Activated naive CD8-positive, alpha-beta T cell treated with anti-CD3 and anti-CD28 coated beads for 36 hours (primary cell): ENCODE results near the gene UTP18. TPM values are rescaled to one million over a fixed set of nuclear protein-coding genes. Genes with fewer than 3 reads are reported as not detected.
"Not testable (repeated sequence)": the region's sequence is repeated elsewhere in the genome, so short reads cannot be mapped to it uniquely, and the experiment has no call there.

Experiments used
- DNase-seq: peaks from one replicate; pipeline ENCODE4 v3.0.0; 2021
- H3K27ac Mint-ChIP-seq: one replicate; pipeline ENCODE4 v1.8.0; 2022; ENCODE audit warnings: mild to moderate bottlenecking, moderate library complexity, mixed read lengths
- H3K27me3 Mint-ChIP-seq: one replicate; pipeline ENCODE4 v1.8.0; 2022; ENCODE audit warnings: mild to moderate bottlenecking, mixed read lengths
- H3K36me3 Mint-ChIP-seq: one replicate; pipeline ENCODE4 v1.8.0; 2021; ENCODE audit warnings: mild to moderate bottlenecking, mixed read lengths
- H3K4me1 Mint-ChIP-seq: one replicate; pipeline ENCODE4 v1.8.0; 2021; ENCODE audit warnings: mixed read lengths
- H3K4me3 Mint-ChIP-seq: one replicate; pipeline ENCODE4 v1.8.0; 2022; ENCODE audit warnings: mild to moderate bottlenecking, moderate library complexity, mixed read lengths
- H3K9me3 Mint-ChIP-seq: one replicate; pipeline ENCODE4 v1.8.0; 2022; ENCODE audit warnings: mixed read lengths
- total RNA-seq, 2 experiments: library from RNA; stranded (reverse); gene quantifications; one replicate each; pipeline ENCODE4 v1.2.3, GENCODE V29; 2021

The UTP18 gene
- total RNA-seq, 2 experiments from 2014 or later: 74.6 to 77.8 TPM

DNA sequence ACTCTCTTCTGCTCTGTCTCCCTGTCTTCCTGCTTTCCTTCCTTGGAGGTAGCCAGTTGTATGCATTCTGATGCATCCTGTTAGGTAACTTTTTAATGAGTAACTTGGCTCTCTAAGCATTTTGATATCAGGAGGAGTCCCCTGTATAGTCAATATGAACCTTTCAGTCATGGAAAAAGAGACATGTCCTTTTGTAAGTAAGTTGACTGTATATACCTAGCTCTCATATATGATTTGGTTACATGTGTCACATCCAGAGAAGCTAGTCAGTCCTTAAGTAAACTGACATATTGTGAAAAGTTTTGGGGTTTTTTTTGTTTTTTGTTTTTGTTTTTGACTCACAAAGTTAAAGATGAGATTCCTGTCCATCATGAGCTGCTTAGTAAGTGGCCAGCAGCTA, 18.8 kb downstream of the UTP18 start:
- H3K27me3 Mint-ChIP-seq: no peaks in the 10 kb centered on the region
- peaks cover 2% of the 10 kb centered on the region for H3K4me1 Mint-ChIP-seq
- no peak overlapping the region for H3K4me3 Mint-ChIP-seq
- peaks cover 21% of the 10 kb centered on the region for H3K36me3 Mint-ChIP-seq
- no peak overlapping the region for H3K27ac Mint-ChIP-seq
- no peak for DNase-seq
- H3K9me3 Mint-ChIP-seq: no peaks in the 10 kb centered on the region

DNA sequence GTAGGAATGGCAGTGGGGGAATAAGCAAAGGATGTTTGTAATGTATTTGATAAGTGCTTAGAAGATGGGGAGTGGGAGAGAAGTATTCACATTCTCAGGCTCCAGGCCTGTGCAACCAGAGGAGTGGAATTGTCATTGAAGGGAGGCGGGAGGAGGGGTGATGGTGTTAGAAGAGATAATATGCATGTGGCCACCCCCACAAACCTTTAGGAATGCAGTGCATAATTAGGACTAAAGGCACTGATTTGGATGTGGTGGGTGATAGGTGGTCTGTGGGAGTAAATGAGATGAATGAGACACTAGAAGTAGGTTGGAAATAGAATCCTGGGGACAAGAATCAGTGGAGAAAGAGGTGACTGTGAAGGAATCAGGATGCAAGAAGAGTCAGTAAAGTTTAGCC, 27.1 kb downstream of the UTP18 start:
- peaks cover 13% of the 10 kb centered on the region for H3K4me1 Mint-ChIP-seq
- H3K9me3 Mint-ChIP-seq: no peaks in the 10 kb centered on the region
- H3K36me3 Mint-ChIP-seq: peaks cover 28% of the 10 kb centered on the region
- no peaks in the 10 kb centered on the region for H3K27me3 Mint-ChIP-seq
- no peak overlapping the region for H3K4me3 Mint-ChIP-seq
- H3K27ac Mint-ChIP-seq: no peak overlapping the region
- DNase-seq: no peak

DNA sequence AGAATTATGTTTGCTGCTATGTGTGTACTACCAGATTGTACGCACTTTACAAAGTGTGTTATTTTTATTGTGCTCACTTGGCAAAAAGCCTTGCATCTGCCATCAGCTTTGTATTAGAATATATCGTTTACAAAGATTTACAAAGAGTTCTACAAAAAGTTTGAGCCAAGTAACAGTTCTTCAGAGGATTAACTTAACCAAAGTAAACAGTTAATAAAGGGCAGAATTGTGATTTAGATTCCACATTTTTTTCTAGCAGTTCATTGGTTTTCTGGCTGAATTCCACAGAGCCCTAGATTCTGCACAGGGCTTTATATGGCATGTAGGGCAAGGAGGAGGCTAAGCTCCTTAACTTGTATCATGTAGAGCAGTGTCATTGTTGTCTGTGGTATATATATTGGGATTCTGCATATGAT, 29.4 kb downstream of the UTP18 start:
- peaks cover 16% of the 10 kb centered on the region for H3K4me1 Mint-ChIP-seq
- no peak overlapping the region for H3K4me3 Mint-ChIP-seq
- H3K27ac Mint-ChIP-seq: no peak overlapping the region
- H3K36me3 Mint-ChIP-seq: peaks cover 39% of the 10 kb centered on the region
- no peak for DNase-seq
- H3K9me3 Mint-ChIP-seq: no peaks in the 10 kb centered on the region
- H3K27me3 Mint-ChIP-seq: no peaks in the 10 kb centered on the region

DNA sequence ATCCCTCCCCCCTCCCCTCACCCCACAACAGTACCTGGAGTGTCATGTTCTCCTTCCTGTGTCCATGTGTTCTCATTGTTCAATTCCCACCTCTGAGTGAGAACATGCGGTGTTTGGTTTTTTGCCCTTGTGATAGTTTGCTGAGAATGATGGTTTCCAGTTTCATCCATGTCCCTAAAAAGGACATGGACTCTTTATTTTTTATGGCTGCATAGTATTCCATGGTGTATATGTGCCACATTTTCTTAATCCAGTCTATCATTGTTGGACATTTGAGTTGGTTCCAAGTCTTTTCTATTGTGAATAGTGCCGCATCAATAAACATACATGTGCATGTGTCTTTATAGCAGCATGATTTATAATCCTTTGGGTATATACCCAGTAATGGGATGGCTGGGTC, 34.0 kb downstream of the UTP18 start:
- H3K9me3 Mint-ChIP-seq, H3K4me3 Mint-ChIP-seq, DNase-seq, H3K27ac Mint-ChIP-seq, H3K27me3 Mint-ChIP-seq: not testable (repeated sequence)
- Mint-ChIP-seq H3K4me1 (peaks cover 17% of the 10 kb centered on the region), H3K36me3 (peaks cover 41% of the 10 kb centered on the region)

DNA sequence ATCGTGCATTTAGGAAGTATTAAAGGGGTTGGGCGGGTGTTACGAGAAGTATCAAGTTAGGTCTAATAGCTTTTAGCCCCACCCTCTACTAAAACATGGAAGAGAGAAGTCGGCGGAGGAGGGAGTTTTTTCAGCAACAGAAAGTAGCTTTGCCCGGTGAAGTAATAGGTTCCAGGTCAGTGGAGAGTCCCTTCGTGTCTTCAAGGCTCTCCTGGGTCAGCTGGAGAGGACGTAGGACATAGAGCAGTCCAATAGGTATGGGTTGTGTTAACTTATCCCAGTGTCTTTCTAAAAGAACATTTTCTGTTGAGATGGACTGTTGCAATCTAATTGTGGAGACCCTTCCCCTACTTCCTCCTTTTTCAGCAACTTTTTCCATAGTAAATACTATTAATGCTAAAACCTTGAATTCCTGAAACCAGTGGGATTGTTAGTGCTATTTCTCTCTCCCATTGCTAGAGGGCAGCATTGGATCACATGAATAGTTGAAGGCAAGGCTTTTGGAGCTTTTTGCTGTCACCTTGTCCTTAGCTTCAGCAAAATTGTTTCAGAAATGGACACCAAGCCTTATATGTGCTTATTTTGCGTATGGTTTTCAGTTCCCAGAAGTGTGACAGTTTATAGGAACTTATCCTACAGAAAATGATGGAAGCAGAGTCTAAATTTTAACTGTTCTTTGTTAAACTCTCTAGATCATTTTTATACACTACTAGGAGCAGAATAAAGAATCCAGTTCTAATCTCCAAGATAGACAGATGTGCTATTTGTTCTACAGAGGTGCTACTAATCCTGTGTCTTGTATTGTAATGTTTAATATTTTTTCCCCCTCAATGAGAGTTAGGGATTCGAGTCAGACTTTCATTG, 38.4 kb downstream of the UTP18 start:
- Mint-ChIP-seq H3K27me3 (no peaks in the 10 kb centered on the region), H3K4me3 (no peak overlapping the region), H3K9me3 (no peaks in the 10 kb centered on the region), H3K36me3 (peaks cover 18% of the 10 kb centered on the region), H3K27ac (no peak overlapping the region), H3K4me1 (peaks cover 7% of the 10 kb centered on the region)
- no peak for DNase-seq

DNA sequence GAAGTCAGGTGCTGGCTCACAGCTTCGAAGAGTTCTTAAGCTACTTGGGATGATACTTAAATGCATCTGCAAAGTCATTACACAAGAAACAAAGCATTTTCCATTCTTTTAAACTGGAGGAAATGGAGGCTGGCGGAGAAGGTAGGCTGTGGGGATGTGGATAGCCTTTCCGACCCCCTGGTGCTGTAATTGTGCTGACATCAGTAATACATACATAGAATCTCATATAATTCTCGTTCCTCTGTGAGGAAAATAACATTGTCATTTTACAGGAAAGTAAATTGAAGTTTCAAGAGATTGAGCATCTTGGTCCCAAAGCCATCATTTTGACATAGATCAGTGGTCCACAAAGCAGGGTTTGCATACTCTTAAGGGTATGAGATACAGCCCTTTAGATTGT, 39.5 kb downstream of the UTP18 start:
- Mint-ChIP-seq H3K36me3 (peaks cover 9% of the 10 kb centered on the region), H3K4me3 (no peak overlapping the region), H3K27me3 (no peaks in the 10 kb centered on the region), H3K27ac (no peak overlapping the region), H3K9me3 (no peaks in the 10 kb centered on the region), H3K4me1 (peaks cover 7% of the 10 kb centered on the region)
- no peak for DNase-seq

DNA sequence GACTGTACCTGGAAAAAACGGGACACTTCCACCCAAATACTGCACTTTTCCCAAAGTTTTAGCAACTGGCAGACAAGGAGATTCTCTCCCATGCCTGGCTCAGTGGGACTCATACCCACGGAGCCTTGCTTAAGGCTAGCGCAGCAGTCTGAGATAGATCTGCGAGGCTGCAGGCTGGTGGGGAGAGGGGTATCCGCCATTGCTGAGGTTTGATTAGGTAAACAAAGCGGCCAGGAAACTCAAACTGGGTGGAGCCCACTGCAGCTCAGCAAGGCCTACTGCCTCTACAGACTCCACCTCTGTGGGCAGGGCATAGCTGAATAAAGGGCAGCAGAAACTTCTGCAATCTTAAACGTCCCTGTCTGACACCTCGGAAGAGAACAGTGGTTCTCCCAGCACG, 44.8 kb downstream of the UTP18 start:
- Mint-ChIP-seq H3K4me1 (no peaks in the 10 kb centered on the region), H3K27me3 (peaks cover 19% of the 10 kb centered on the region), H3K36me3 (peaks cover 8% of the 10 kb centered on the region), H3K4me3 (no peak overlapping the region), H3K9me3 (peaks cover 21% of the 10 kb centered on the region), H3K27ac (no peak overlapping the region)
- no peak for DNase-seq

DNA sequence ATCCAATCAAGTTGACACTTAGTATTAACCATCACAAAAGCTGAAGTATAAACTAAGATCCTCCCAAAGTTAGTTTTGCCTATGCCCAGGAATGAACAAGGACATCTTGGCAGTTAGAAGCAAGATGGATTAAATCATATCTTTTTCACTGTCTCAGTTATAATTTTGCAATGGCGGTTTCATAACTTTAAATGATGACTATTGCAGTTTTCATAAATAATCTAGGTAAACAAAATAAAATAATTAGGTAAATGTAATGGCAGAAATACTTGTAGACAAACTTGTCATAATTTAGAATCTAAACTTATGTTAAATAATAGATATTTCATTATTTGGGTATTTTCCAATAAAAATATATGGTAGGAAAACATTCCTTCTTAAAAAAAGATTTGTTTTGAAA, 51.7 kb downstream of the UTP18 start:
- not testable (repeated sequence) for H3K27ac Mint-ChIP-seq, H3K4me3 Mint-ChIP-seq, DNase-seq, H3K4me1 Mint-ChIP-seq, H3K36me3 Mint-ChIP-seq
- peaks cover 12% of the 10 kb centered on the region for H3K27me3 Mint-ChIP-seq
- peaks cover 24% of the 10 kb centered on the region for H3K9me3 Mint-ChIP-seq

DNA sequence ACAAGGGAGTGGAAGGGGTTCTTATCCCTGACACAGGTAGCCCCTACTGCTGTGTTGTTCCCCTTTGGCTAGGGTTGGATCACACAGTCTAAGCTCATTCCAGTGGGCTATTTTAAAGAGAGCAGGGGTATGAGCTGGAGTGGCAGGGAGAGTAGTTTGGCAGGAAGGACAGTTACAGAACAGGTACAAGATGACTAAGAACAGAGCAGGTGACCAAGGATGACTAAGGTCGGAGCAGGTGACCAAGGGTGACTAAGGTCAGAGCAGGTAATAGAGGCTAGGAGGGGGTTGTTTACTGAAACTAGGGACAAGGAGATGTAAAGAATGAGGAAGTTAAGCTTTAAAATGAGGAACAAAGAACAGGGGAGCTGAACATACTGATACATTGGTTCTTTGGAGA, 58.8 kb downstream of the UTP18 start:
- peaks cover 16% of the 10 kb centered on the region for H3K9me3 Mint-ChIP-seq
- H3K27me3 Mint-ChIP-seq: no peaks in the 10 kb centered on the region
- peaks cover 5% of the 10 kb centered on the region for H3K36me3 Mint-ChIP-seq
- H3K27ac Mint-ChIP-seq: no peak overlapping the region
- no peak for DNase-seq
- no peak overlapping the region for H3K4me3 Mint-ChIP-seq
- H3K4me1 Mint-ChIP-seq: no peaks in the 10 kb centered on the region

DNA sequence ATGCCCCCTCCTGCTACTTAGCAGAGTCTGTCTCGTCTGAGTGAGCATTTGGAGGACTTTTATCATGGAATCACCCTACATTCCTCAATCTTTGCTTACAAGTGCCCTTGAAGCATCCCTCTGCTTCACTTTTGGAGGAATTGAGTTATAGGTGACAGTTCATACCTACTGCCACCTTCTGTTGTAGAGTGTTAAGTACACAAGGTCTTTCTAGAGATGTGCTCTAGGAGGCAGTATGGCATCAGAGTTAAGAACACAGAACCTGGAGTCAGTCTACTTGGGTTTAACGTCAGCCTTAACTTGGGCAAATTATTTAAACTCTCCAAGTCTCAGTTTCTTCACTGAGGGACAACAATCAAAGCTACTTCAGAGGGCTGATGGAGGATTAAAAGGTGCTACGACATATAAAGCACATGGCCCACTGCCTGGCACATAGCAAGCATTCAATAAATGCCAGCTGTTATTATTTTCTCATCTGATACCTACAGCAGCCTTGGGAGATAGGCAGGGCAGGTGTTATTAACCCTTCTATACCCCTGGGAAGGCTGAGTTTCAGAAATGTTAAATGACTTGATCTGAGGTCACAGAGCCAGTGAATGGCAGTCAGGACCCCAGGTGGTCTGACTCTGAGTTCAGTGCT, 62.2 kb downstream of the UTP18 start:
- no peak overlapping the region for H3K27ac Mint-ChIP-seq
- peaks cover 4% of the 10 kb centered on the region for H3K27me3 Mint-ChIP-seq
- no peak overlapping the region for H3K4me3 Mint-ChIP-seq
- peaks cover 9% of the 10 kb centered on the region for H3K9me3 Mint-ChIP-seq
- DNase-seq: no peak
- H3K36me3 Mint-ChIP-seq: peaks cover 3% of the 10 kb centered on the region
- no peaks in the 10 kb centered on the region for H3K4me1 Mint-ChIP-seq

DNA sequence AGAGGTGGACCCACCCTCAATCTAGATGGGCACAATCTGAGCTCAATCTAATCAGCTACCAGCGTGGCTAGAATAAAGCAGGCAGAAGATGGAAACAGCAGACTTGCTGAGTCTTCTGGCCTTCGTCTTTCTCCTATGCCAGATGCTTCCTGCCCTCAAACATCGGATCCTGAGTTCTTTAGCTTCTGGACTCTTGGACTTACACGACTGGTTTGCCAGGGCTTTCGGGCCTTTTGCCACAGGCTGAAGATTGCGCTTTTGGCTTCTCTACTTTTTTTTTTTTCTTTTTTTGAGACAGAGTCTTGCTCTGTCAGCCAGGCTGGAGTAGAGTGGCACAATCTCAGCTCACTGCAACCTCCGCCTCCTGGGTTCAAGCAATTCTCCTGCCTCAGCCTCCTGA, 65.1 kb downstream of the UTP18 start:
- Mint-ChIP-seq H3K9me3 (peaks cover 2% of the 10 kb centered on the region), H3K27me3 (peaks cover 4% of the 10 kb centered on the region), H3K36me3 (no peaks in the 10 kb centered on the region), H3K4me1 (no peaks in the 10 kb centered on the region), H3K4me3 (no peak overlapping the region), H3K27ac (no peak overlapping the region)
- DNase-seq: no peak

DNA sequence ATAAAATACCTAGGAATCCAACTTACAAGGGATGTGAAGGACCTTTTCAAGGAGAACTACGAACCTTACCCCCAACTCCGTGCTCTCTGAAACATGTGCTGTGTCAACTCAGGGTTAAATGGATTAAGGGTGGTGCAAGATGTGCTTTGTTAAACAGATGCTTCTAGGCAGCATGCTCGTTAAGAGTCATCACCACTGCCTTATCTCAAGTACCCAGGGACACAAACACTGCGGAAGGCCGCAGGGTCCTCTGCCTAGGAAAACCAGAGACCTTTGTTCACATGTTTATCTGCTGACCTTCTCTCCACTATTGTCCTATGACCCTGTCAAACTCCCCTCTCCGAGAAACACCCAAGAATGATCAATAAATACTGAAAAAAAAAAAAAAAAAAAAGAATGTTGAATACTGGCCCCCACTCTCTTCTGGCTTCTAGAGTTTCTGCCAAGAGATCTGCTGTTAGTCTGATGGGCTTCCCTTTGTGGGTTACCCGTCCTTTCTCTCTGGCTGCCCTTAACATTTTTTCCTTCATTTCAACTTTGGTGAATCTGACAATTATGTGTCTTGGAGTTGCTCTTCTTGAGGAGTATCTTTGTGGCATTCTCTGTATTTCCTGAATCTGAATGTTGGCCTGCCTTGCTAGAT, 70.6 kb downstream of the UTP18 start:
- H3K9me3 Mint-ChIP-seq, H3K27ac Mint-ChIP-seq, H3K36me3 Mint-ChIP-seq, H3K4me3 Mint-ChIP-seq, H3K4me1 Mint-ChIP-seq, H3K27me3 Mint-ChIP-seq, DNase-seq: not testable (repeated sequence)

DNA sequence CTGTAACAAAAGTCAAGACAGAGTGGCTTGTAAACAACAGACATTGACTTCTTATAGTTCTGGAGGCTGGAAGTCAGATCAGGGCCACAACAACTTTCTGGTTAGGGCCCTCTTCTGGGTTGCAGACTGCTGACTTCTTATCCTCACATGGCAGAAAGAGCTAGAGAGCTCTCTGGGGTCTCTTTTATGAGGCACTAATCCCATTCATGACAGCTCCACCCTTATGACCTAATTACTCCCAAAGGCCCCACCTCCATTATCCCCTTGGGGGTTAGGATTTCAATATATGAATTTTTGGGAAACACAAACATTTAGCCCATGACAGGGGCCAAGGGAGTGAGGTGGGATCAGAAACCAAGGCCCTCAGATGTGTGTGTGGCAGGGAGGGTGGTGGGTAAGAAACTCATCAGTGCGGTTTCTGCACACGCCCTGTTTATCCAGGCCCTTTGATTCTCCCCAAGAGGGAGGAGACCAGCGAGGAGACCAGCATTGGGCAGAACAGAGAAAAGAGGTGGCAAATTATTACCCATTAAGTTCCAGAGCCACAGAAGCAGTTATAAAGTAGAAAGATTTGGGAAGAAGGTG, 74.8 kb downstream of the UTP18 start:
- Mint-ChIP-seq H3K27me3 (peaks cover 5% of the 10 kb centered on the region), H3K27ac (no peak overlapping the region), H3K9me3 (no peaks in the 10 kb centered on the region), H3K4me1 (no peaks in the 10 kb centered on the region), H3K36me3 (no peaks in the 10 kb centered on the region), H3K4me3 (no peak overlapping the region)
- no peak for DNase-seq

DNA sequence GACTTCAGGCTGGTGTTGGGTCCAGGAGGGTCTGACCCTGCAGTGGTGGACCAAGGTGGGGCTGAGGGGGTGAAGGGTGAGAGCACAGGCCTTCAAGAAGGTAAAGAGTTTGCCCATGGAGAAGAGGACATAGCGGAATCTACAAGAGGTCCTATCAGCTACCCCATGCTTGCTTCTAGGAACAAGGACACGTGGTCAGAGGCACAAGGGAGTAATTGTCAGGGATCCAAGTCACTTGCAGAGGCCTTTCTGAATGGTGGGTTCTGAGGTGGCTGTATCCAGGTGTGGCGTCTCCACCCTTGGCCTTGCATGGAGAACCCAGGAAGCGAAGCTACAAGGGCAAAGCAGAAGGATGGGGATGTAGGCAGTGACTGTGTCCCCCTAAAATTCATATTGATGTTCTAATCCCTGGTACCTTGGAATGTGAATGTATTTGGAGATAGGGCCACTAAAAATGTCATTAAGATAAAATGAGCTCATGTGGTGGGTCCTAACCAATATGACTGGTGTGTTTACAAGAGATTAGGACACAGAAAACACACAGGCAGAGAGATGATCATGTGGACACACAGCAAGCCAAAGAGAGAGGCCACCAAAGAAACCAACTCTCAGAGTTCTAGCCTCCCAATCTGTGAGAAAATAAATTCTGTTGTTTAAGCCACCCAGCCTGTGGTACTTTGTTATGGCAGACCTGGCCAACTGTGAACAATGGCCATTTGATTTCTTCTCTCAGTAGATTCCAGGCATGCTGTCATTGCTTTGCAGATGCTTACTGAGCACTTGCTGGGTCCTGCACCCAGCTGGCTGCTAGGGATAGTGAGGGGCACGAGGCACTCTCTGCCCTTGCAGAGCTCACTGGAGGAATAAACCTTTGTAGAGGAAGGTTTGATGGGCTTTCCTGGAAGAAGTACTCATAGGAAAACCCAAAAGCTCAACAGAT, 75.8 kb downstream of the UTP18 start:
- Mint-ChIP-seq H3K27me3 (peaks cover 5% of the 10 kb centered on the region), H3K4me3 (no peak overlapping the region), H3K4me1 (no peaks in the 10 kb centered on the region), H3K27ac (no peak overlapping the region), H3K9me3 (no peaks in the 10 kb centered on the region), H3K36me3 (no peaks in the 10 kb centered on the region)
- no peak for DNase-seq
